NB4 (cell line): ENCODE data around the gene SLC35F5.

ENCODE experiments used
- CTCF ChIP-seq: IDR thresholded peaks from one replicate; pipeline ENCODE4 v1.5.1; 2012; ENCODE audit warnings: low read depth, low read length
- MAX ChIP-seq: IDR thresholded peaks from 2 replicates; pipeline ENCODE4 v1.6.1; 2011; ENCODE audit warnings: low read depth, low read length
- MYC ChIP-seq: IDR thresholded peaks from 2 replicates; pipeline ENCODE4 v1.6.1; 2011; ENCODE audit warnings: low read depth, low read length
- POLR2A ChIP-seq: IDR thresholded peaks from 2 replicates; pipeline ENCODE4 v1.6.1; 2011; ENCODE audit warnings: mild to moderate bottlenecking; ENCODE audit not compliant: insufficient read length; ENCODE audit errors: extremely low read depth

DNA sequence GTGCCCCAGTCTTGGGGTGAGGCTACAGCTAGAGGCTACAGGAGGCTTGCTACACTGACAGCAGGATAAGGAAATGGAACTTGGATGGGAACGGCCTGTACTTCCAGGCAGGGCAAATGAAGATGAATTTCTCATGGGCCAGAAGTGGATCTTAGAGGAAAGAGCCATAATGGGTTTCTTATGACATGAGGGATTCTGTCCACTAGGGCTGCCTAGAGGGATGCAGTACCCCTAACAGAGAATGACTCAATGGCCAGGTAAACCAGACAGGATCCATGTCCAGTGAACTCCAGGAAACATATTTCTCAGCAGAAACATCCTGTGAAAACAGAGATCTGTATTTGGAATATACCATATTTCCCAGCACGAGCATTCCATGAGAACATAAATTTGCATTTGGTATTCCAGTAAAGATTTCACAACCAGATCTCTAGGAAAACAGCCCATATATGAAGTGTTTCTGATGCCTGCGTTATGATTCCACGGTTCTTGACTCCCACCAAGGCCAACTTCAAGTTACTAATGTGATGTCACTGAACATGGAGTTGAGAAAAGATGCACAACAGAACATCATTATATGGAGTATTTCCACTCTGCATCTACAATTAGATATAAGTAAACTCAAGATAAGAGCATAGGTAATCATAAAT, 11.5 kb upstream of the SLC35F5 start:
- no peak for TF ChIP-seq POLR2A
- no peak for TF ChIP-seq CTCF
- TF ChIP-seq MAX = no peak
- TF ChIP-seq MYC = no peak
